Stimulated activated CD8-positive, alpha-beta memory T cell treated with anti-CD3 and anti-CD28 coated beads, Interleukin-15, amount 100 ng/mL, for 1 hour (primary cell): Measurements from ENCODE around the gene ACCSL.

Experiments used
- DNase-seq: peaks from one replicate; pipeline ENCODE4 v3.0.0-alpha.2; 2020; ENCODE audit warnings: low read depth

Gene ACCSL

GRCh38 chr11:44047931-44048431, at the start of gene ACCSL:
ACCSL (plus strand) TSS chr11:44047981; CDS start chr11:44048037, 56 bp downstream.
- DNase-seq = no peak

- no peak for DNase-seq
These were observed 49.5 kb upstream of the ACCSL start for GRCh38 chr11:43998308-43998707.

GRCh38 chr11:44000731-44001130, 47.0 kb upstream of the ACCSL start:
- DNase-seq = no peak

GRCh38 chr11:44002191-44003093, 45.3 kb upstream of the ACCSL start:
- DNase-seq = no peak

- DNase-seq = no peak
These were observed 43.9 kb upstream of the ACCSL start for GRCh38 chr11:44003736-44004451.

GRCh38 chr11:44004452-44005062, 43.2 kb upstream of the ACCSL start:
- no peak for DNase-seq

GRCh38 chr11:44005063-44005701, 42.6 kb upstream of the ACCSL start:
- no peak for DNase-seq

GRCh38 chr11:44005956-44006355, 41.8 kb upstream of the ACCSL start:
- no peak for DNase-seq

GRCh38 chr11:44006917-44007361, 40.8 kb upstream of the ACCSL start:
- no peak for DNase-seq

GRCh38 chr11:44007481-44008087, 40.2 kb upstream of the ACCSL start:
- DNase-seq = no peak

GRCh38 chr11:44008088-44008501, 39.7 kb upstream of the ACCSL start:
- no peak for DNase-seq

- no peak for DNase-seq
These were observed 39.1 kb upstream of the ACCSL start for GRCh38 chr11:44008698-44009097.

- no peak for DNase-seq
These were observed 37.0 kb upstream of the ACCSL start for GRCh38 chr11:44010789-44011251.

GRCh38 chr11:44011797-44012196, 36.0 kb upstream of the ACCSL start:
- DNase-seq = no peak

- DNase-seq = no peak
These were observed 32.7 kb upstream of the ACCSL start for GRCh38 chr11:44014968-44015623.

GRCh38 chr11:44015624-44016007, 32.2 kb upstream of the ACCSL start:
- DNase-seq = no peak

- no peak for DNase-seq
These were observed 31.6 kb upstream of the ACCSL start for GRCh38 chr11:44016131-44016530.

- DNase-seq = no peak
These were observed 31.0 kb upstream of the ACCSL start for GRCh38 chr11:44016546-44017442.

- no peak for DNase-seq
These were observed 30.2 kb upstream of the ACCSL start for GRCh38 chr11:44017443-44018126.
